OCI-M1 (cell line): Measurements from ENCODE around the gene BRME1.
A peak's percentile ranks its signal among the peaks of the same experiment; 100 is the strongest.
"Not testable (repeated sequence)": the region's sequence is repeated elsewhere in the genome, so short reads cannot be mapped to it uniquely, and the experiment has no call there.

ENCODE experiments used
- DNase-seq: peaks from one replicate; lab custom pipeline; 2025; lab: John Stamatoyannopoulos, UW

BRME1 gene

DNA sequence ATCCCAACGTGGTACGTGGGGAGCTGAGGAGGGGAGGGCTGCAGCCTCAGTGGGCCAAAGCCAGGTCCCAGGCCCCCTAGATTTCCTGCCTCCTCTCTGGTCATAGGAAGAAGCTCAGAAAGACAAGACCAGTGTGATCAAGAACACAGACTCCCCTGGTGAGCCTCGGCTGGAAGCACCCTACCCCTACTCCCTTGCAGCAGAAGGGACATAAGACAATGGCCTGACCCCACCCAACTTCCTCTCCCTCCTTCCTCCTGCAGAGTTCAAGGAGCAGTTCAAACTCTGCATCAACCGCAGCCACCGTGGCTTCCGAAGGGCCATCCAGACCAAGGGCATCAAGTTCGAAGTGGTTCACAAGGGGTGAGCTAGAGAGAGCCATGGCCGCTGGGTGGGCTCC, 20.8 kb upstream of the BRME1 start:
- no peak for DNase-seq

DNA sequence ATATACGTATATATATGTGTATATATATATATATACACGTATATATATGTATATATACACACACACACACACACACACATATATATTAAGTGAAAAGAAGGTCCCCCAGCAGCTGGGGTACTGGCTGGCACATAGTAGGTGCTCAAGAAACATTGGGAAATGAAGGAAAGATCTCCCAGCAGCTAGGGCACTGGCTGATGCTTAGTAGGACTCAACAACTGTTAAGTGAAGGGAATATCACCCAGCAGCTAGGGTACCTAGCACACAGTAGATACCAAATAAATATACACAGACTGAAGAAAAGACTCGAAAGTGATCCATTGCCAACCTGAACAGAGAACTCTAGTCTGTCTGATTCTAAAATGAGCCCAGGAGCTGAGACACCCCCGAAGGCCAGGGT, 20.1 kb upstream of the BRME1 start:
- no peak for DNase-seq

DNA sequence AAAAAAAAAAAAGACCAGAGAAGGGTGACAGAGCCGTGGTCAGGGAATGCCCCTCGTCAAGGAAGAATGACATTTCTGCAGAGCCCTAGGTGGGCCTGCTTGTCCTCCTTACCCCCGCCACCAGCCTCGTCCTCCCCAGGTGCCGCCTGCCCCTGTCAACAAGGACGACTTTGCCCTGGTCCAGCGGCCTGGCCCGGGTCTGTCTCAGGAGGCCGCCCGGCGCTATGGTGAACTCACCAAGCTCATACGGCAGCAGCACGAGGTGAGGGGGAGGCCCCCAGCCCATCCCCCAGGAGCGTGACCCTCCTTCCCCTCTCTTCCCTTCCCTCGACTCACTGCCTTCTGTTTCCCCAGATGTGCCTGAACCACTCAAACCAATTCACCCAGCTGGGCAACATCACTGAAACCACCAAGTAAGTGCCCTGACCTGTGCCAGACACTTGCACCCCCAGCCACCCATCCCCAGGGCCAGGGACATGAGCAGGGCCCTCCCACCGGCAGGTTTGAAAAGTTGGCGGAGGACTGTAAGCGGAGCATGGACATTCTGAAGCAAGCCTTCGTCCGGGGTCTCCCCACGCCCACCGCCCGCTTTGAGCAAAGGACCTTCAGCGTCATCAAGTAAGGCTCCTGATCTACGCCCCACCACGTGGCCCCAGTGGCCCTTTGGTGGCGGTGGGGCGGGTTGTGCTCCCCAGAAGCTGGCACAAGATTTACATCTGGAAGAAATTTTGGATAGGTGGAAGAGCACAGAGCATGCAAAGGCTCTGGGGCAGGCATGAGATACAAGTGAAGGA, 17.5 kb upstream of the BRME1 start:
- no peak for DNase-seq

DNA sequence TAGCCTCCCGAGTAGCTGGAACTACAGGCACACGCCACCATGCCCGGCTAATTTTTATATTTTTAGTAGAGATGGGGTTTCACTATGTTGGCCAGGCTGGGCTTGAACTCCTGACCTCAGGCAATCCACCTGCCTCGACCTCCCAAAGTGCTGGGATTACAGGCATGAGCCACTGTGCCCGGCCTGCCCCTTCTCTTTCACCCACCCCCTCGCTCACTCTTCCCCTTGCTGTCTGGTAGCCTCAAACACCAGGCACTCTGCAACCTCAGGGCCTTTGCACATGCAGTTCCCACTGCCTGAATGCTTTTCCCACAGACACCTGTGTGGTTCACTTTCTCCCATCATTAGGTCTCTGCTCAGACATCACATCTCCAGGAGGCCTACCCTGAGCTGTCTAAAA, 16.2 kb upstream of the BRME1 start:
- not testable (repeated sequence) for DNase-seq

DNA sequence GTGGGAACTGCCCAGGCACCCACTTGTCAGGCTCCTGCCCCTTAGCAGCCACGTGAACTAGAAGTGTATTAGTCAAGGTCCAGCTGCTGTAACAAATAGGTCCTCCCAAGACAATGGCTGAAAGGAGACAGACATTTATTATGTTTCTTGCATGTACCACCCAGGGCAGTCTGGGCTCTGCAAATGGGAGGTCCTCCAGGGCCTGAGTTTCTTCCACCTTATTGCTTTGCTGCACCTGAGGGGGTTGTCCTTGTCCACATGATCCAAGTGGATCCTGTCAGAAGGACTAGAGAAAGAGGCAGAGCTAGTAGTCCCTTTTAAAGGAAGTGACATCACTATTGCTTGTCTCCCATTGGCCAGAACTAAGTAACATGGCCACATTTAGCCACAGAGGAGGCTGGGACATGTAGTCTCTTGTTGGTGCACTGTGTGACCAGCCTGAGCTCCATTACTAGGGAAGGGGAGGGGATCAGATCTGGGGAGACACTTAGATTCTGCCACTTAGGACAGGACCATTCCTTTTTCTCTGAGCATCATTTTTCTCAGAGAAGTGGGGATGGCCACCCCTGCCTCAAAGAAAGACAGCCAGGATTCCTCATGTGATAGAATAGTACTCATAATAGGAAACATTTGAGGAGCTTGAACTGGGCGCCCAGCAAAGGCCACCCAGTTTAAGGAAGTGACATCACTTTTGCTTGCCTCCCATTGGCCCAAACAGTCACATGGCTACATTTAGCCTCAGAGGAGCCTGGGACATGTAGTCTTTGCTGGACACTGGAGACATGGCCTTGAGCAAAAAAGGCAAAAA, 15.2 kb upstream of the BRME1 start:
- peak; percentile 96 for DNase-seq

DNA sequence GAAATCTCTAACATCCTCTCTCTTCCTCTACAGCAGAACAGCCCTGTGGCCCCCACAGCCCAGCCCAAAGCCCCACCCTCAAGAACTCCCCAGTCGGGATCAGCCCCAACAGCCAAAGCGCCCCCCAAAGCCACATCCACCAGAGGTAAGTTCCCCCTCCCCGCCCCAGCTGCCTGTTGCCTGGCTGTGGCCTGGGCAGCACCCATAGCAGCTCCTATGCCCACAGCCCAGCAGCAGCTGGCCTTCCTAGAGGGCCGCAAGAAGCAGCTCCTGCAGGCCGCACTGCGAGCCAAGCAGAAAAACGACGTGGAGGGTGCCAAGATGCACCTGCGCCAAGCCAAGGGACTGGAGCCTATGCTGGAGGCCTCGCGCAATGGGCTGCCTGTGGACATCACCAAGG, 14.6 kb upstream of the BRME1 start:
- no peak for DNase-seq

DNA sequence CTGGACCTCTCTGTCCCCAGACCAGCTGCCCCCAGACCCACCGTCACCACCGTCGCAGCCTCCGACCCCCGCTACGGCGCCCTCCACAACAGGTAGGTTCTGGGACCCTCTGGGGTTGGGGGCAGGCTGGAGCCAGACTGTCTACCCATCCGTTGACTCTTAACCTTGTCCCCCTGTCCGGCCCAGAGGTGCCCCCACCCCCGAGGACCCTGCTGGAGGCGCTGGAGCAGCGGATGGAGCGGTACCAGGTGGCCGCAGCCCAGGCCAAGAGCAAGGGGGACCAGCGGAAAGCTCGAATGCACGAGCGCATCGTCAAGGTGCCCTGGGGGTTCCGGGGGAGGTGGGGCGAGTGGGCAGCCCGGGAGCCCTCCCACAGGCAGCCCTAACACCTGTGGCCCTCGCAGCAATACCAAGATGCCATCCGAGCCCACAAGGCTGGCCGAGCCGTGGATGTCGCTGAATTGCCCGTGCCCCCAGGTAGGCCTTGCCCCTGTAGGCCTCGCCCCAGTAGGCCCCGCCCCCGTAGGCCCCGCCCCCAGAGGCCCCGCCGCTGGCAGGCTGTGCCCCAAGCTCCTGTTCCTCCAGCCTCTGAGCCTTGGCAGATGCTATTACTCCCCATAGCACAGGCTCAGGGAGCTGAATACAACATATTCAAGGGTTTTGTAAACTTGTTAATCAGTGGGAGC, 13.0 kb upstream of the BRME1 start:
- DNase-seq: no peak

DNA sequence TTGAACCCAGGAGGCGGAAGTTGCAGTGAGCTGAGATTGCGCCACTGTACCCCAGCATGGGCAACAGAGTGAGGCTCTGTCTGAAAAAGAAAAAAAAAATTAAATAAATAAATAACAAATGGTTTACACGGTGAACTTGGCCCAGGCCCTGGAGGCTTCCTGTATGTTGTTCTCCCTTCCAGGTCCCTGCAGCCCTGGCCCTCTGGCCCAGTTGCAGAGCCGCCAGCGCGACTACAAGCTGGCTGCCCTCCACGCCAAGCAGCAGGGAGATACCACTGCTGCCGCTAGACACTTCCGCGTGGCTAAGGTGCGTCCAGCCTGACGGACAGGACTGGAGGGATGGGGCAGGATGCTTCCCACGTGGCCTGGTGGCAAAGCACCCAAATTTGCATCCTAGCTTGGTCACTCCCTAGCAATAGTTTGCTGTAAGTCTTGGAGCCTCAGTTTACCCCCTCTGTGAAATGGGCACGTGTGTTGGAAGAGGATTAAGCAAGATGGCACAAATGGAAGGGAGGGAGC, 12.0 kb upstream of the BRME1 start:
- no peak for DNase-seq

DNA sequence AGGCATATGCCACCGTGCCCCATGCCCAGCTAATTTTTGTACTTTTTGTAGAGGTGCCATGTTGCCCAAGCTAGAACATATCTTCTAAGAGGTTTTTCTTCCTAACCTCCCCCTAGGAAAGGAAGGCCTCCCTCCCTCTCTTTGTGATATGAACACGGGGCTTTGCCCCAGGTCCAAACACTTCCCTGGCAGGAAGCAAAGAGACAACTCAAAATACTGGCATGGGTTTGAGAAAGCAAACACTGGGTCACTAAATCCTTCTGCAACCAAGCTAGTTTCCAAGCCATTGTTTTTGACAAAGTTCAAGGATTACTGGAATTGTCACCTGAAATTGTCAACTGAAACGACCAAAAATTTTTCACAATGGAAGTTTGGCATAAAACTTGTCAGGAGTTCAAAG, 8.9 kb upstream of the BRME1 start:
- no peak for DNase-seq

DNA sequence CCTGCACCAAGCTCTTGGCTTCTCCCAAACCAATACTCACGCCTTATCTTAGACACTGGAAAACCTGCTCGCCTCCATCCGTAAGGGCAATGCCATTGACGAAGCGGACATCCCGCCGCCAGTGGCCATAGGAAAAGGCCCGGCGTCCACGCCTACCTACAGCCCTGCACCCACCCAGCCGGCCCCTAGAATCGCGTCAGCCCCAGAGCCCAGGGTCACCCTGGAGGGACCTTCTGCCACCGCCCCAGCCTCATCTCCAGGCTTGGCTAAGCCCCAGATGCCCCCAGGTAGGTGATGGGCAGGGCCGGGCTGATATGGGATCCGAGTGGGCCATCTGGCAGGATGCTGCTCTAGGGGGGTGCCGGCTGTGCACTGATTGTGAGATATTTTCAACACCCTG, 7.4 kb upstream of the BRME1 start:
- DNase-seq: no peak

DNA sequence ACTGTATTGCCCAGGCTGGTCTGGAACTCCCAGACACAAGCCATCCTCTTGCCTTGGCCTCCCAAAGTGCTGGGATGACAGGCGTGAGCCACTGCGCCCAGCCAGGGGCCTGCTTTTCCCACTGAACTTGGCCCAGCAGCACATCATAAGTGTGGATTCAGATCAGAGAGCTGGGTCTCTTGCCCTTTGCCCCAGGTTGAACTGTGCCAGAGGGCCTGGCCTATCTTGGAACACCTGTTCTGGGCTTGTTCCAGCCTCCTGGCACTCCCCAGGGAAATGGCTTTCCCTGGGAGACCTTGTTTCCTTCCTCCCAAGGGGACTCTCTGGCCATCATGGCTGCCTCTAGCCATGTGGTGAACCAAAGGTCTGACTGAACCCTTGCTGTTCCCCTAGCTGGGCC, 3.5 kb upstream of the BRME1 start:
- no peak for DNase-seq

DNA sequence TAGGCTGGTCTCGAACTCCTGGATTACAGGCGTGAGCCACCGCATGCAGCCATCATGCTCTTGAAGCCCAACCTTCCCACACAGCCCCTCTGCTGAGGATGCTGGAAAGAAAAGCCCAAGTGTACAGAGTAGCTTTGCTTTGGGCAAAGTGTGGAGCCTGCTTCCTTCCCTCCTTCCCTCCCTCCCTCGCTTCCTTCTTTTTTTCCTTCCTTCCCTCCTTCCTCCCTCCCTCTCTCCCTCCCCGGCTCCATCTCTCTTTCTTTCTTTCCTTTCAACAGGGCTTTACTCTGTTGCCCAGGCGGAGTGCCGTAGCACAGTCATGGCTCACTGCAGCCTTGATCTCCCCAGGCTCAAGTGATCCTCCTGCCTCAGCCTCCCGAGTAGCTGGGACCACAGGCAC, 2.8 kb upstream of the BRME1 start:
- no peak for DNase-seq

DNA sequence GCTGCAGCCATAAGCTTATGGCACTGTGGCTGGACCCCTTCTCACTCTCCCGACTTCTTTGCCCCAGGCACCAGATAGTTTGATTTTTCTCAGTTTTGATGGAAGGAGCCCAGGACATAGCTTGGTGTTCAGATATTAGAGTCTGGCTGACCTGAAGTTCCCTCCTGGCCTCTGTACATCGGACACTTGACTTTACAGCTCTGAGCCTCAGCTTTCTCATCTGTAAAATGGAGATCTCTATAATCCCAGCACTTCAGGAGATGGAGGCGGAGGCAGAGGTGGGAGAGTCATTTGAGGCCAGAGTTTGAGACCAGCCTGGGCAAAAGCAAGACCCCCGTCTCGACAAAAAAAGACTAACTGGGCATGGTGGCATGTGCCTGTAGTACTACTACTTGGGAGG, 993 bp upstream of the BRME1 start:
- no peak for DNase-seq

DNA sequence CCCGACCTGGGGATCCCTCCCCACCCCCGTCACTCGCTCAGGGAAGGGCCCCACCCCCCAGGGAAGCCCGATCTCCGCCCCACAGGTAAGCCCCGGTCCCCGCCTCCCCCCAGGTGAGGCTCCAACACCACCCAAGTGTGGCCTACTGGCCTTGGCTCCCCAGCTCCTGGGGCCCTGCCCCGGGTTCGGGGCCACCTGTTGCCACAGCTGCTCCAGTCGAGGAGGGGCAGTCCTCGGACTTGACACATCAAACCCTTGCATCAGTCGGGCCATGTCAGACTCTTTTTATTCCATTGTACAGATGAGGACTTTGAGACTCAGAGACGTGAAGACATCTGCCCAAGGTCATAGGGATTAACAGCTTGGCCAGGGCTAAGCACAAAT, 596 bp upstream of the BRME1 start:
- peak; percentile 78 for DNase-seq

DNA sequence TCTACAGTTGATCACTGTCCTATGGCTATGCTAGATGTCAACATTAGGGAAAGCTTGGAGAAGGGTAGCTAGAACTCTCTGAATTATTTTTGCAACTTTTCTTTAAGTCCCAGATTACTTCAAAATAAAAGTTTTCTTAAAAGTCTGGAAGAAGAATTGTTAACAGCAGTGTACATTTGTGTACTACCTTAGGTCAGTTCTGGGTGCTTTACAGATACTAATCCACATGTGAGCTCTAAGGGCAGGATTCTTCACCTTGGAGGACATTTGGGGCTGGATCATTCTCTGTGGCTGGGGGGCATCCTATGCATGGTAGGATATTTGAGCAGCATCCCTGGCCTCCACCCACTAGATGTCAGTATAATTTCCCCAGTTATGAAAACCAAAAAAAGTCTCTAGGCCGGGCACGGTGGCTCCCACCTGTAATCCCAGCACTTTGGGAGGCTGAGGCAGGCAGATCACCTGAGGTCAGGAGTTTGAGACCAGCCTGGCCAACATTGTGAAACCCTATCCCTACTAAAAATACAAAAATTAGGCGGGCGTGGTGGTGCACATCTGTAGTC, 2.8 kb downstream of the BRME1 start:
- peak; percentile 97 for DNase-seq

DNA sequence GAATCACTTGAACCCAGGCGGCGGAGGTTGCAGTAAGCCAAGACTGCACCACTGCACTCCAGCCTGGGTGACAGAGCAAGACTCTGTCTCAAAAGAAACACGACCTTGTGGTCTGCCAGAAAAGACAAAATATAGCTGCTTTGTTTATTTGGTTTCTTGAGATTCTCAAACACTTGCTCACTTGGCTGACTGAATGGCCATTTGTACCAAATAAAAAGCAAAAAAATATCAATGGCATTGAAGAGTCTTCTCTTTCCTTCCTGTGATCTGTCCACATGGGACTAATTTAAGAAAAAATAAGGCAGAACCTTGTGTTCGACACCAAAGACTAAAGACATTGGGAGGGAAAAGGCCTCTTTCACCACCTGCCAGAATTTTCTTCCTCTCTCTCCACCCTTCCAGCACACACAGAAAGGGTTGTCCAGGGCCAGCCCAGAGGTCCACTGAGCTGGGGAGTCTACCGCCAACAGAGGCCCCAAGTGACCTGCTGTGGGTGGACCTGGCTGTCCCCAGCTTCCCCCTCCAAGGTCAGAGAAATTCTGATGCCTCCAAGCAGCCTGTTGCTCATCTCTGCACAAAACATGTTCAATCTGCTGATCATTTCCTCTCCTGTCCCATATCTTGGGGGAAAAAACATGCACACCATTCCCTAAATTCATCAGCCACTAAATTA, 5.9 kb downstream of the BRME1 start:
- no peak for DNase-seq

DNA sequence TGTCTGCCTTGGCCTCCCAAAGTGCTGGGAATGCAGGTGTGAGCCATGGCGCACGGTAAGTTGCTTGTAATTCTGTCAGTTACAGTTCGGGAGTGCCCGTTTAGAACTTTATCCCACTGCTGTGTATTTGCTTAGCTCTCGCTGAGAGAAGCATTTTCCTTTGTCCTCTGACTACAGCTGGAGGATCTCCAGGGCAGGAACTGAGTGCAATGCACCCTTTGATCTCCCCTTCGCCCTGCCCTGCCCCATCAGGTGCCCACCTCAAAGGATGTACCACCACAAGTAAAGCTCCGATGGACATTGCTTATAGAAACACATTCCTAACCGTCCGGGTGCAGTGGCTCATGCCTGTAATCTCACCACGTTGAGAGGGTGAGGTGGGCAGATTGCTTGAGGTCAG, 6.5 kb downstream of the BRME1 start:
- no peak for DNase-seq

DNA sequence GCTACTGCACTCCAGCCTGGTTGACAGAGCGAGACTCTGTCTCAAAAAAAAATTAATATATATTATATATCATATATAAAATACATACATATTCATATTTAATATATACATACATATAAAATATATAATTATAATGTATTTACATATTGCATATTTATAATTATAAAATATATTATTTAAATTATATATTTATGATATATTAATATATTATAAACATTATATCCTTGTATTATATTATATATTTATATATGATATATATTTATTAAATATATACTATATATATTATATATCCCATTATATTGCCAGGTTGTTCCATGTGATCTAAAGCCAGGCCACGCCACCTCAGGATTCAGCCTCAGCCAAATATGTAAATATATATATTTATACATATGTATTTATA, 9.7 kb downstream of the BRME1 start:
- no peak for DNase-seq

DNA sequence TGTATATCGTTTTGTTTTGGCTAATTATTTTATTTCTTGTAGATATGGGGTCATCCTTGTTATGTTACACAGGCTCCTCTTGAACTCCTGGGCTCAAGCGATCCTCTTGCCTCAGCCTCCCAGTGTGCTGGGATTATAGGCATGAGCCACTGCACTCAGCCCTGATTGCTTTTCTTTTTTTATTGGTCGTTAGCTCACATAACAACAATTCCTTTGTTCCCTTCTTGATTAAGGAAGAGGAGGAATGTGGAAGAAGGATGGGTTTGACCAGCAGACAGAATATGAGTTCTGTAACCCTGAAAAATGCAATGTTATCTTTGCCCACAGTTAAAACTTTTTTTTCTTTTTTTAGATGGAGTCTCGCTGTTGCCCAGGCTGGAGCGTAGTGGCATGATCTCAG, 11.4 kb downstream of the BRME1 start:
- no peak for DNase-seq

DNA sequence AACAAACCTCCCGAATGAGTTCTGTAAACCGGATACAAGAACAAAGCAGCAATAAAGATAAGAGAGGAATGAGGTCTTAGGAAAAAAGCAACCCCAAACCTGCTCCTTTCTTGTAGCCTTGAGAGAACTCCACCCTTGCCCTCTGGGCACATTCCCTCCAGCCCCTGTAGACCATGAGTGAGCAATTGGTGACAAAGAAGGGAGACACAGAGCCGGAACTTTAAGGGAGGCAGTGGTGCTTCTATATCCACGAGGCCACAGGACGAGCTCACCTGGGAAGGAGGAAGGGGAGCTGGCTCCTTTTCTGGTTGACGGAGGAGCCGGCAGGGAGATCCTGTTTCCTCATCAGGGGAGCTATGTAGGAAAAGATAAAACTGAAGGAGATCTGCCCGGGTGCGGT, 13.0 kb downstream of the BRME1 start:
- no peak for DNase-seq

DNA sequence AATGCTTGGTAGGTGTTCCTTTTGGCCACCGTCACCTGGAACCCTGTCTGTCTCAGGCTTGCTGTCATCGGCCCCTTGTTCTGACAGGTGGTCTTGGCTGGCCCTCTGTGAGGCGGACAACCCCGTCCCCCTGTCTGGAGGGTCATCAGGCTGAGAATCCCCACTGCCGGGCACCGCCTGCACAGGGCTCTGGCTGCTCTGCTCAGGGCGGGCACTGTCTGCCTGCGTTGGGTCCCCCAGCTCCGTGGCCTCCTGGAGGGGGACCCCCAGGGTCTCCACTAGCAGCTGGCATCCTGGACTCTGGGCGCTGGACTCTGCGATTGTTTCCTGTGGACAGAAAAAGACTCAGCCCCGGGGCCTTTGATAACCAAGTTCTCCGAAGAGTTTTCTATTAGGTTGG, 15.8 kb downstream of the BRME1 start:
- no peak for DNase-seq

DNA sequence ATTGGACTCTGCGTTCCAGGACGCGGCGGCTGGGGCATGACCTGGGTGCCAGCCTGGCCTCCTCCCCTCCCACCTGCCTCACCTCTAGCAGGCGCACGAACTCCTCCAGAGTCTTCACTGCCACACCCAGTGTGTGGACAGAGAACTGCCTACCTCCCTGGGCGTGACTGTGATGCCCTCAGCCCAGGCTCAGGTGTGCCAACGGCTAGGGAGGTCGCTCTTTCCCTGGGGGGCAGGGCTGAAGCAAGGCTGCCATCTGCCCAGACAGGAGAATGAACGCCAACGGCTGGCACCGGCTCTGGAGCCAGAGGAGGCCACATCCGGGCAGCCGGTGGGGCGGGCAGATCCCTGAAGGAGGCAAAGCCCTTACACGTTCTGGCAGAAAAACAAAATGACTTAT, 17.6 kb downstream of the BRME1 start:
- DNase-seq: no peak
